ENCODE data around the gene ABCG1. TPM values are rescaled to one million over a fixed set of nuclear protein-coding genes. Genes with fewer than 3 reads are reported as not detected.

Gene ABCG1
- total RNA-seq, 1 donor from 2014 or later: 1.9 TPM

- Histone ChIP-seq H3K4me1 (peaks cover 19% of the 10 kb centered on the region), H3K9me3 (ENCODE audit: low read depth) (no peaks in the 10 kb centered on the region), H3F3A (ENCODE audit: low read depth) (peaks cover 10% of the 10 kb centered on the region), H3K4me2 (no peak overlapping the region), H4K20me1 (ENCODE audit: low read depth) (no peaks in the 10 kb centered on the region), H3K79me2 (ENCODE audit: low read depth) (no peaks in the 10 kb centered on the region), H2AFZ (replicated peaks) (no peak overlapping the region), H3K27ac (no peak overlapping the region), H3K4me3 (no peak overlapping the region), H3K27me3 (no peaks in the 10 kb centered on the region), H3K36me3 (no peaks in the 10 kb centered on the region), H3K9ac (no peak overlapping the region)
- Mint-ChIP-seq H3K27ac (no peak overlapping the region), H3K9me3 (no peaks in the 10 kb centered on the region), H3K36me3 (peaks cover 3% of the 10 kb centered on the region), H3K27me3 (ENCODE audit: insufficient read depth, low read depth) (peaks cover 4% of the 10 kb centered on the region), H3K4me1 (peaks cover 11% of the 10 kb centered on the region), H3K4me3 (no peak overlapping the region)
- no peak for DNase-seq (ENCODE audit: low spot score)
- TF ChIP-seq CTCF (IDR thresholded peaks at IDR 0.05): no peak
- no peak for TF ChIP-seq EZH2phosphoT487 (IDR thresholded peaks at IDR 0.05)
- TF ChIP-seq EZH2 (IDR thresholded peaks at IDR 0.05): no peak
These were observed 74.8 kb downstream of the ABCG1 start for GRCh38 chr21:42293649-42294272.

GRCh38 chr21:42294273-42294880 is 75.4 kb downstream of the ABCG1 start:
- H3K9me3 ChIP-seq (ENCODE audit: low read depth): no peaks in the 10 kb centered on the region
- H3K27me3 Mint-ChIP-seq (ENCODE audit: insufficient read depth, low read depth): peaks cover 4% of the 10 kb centered on the region
- no peaks in the 10 kb centered on the region for H3K27me3 ChIP-seq
- DNase-seq (ENCODE audit: low spot score): no peak
- no peaks in the 10 kb centered on the region for H4K20me1 ChIP-seq (ENCODE audit: low read depth)
- no peak overlapping the region for H2AFZ ChIP-seq (replicated peaks)
- H3K36me3 ChIP-seq: no peaks in the 10 kb centered on the region
- peaks cover 21% of the 10 kb centered on the region for H3K4me1 ChIP-seq
- H3K9ac ChIP-seq: no peak overlapping the region
- no peaks in the 10 kb centered on the region for H3K9me3 Mint-ChIP-seq
- H3K36me3 Mint-ChIP-seq: no peaks in the 10 kb centered on the region
- TF ChIP-seq EZH2 (IDR thresholded peaks at IDR 0.05): no peak
- TF ChIP-seq EZH2phosphoT487 (IDR thresholded peaks at IDR 0.05): no peak
- TF ChIP-seq CTCF (IDR thresholded peaks at IDR 0.05): no peak
- H3K4me2 ChIP-seq: no peak overlapping the region
- H3K27ac ChIP-seq: no peak overlapping the region
- H3K4me3 Mint-ChIP-seq: no peak overlapping the region
- no peak overlapping the region for H3K27ac Mint-ChIP-seq
- H3K79me2 ChIP-seq (ENCODE audit: low read depth): no peaks in the 10 kb centered on the region
- H3F3A ChIP-seq (ENCODE audit: low read depth): peaks cover 10% of the 10 kb centered on the region
- no peak overlapping the region for H3K4me3 ChIP-seq
- peaks cover 11% of the 10 kb centered on the region for H3K4me1 Mint-ChIP-seq

DNA sequence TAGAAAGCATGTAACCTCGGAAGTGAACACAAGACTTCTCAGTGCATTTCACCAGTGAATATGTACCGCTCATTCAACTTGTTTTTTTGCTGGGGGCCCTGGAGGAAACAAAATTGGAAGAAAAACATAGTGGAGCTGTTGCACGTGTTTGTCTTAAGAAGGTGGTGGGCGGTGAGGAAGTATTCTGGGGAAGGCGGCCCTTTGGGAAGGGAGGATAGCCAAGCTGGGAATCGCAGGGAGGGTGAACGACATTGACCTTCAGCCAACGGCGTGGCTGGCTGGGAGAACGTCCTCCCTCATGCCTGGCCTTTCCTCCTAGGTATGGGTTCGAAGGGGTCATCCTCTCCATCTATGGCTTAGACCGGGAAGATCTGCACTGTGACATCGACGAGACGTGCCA is 76.9 kb downstream of the ABCG1 start:
- no peak for DNase-seq (ENCODE audit: low spot score)
- Mint-ChIP-seq H3K4me1 (peaks cover 11% of the 10 kb centered on the region), H3K4me3 (no peak overlapping the region), H3K27ac (no peak overlapping the region), H3K9me3 (no peaks in the 10 kb centered on the region), H3K36me3 (no peaks in the 10 kb centered on the region), H3K27me3 (ENCODE audit: insufficient read depth, low read depth) (peaks cover 4% of the 10 kb centered on the region)
- Histone ChIP-seq H3K4me1 (peaks cover 21% of the 10 kb centered on the region), H3K9me3 (ENCODE audit: low read depth) (no peaks in the 10 kb centered on the region), H3K36me3 (no peaks in the 10 kb centered on the region), H3K9ac (no peak overlapping the region), H3K4me3 (no peak overlapping the region), H2AFZ (replicated peaks) (no peak overlapping the region), H3F3A (ENCODE audit: low read depth) (peaks cover 10% of the 10 kb centered on the region), H3K79me2 (ENCODE audit: low read depth) (no peaks in the 10 kb centered on the region), H3K27ac (no peak overlapping the region), H3K4me2 (no peak overlapping the region), H3K27me3 (no peaks in the 10 kb centered on the region), H4K20me1 (ENCODE audit: low read depth) (no peaks in the 10 kb centered on the region)
- TF ChIP-seq CTCF (IDR thresholded peaks at IDR 0.05): no peak
- no peak for TF ChIP-seq EZH2 (IDR thresholded peaks at IDR 0.05)
